22Rv1 (cell line): ENCODE data around the gene ZCCHC3.

Experiments
- ZFX ChIP-seq: fragments of 450-650 bp; IDR thresholded peaks from 2 replicates; pipeline ENCODE4 v1.6.1; 2017; ENCODE audit warnings: antibody characterized with exemption, borderline replicate concordance
- TF ChIP-seq, protein P1 (sequence below): fragments of 450-650 bp; IDR thresholded peaks from 2 replicates; pipeline ENCODE4 v1.5.1; 2017; ENCODE audit warnings: mild to moderate bottlenecking

DNA sequence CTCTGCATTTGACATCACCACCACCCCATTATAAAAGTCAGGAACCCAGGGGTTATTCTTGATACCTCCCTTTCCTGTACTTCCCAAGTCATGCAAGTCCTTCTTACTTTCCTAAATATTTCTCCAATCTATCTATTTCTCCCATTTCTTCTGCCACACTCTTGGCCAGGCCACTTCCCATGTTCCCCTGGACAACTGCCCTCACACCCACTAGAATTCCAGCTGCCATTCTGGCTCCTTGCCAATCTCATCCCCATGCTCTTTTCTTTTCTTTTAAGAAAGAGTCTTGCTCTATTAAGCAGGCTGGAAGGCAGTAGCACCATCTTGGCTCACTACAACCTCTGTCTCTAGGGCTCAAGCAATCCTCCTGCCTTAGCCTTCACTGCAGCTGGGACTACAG lies 24.7 kb upstream of the ZCCHC3 start:
- TF ChIP-seq, protein P1, sequence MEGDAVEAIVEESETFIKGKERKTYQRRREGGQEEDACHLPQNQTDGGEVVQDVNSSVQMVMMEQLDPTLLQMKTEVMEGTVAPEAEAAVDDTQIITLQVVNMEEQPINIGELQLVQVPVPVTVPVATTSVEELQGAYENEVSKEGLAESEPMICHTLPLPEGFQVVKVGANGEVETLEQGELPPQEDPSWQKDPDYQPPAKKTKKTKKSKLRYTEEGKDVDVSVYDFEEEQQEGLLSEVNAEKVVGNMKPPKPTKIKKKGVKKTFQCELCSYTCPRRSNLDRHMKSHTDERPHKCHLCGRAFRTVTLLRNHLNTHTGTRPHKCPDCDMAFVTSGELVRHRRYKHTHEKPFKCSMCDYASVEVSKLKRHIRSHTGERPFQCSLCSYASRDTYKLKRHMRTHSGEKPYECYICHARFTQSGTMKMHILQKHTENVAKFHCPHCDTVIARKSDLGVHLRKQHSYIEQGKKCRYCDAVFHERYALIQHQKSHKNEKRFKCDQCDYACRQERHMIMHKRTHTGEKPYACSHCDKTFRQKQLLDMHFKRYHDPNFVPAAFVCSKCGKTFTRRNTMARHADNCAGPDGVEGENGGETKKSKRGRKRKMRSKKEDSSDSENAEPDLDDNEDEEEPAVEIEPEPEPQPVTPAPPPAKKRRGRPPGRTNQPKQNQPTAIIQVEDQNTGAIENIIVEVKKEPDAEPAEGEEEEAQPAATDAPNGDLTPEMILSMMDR, result no peak
- no peak for TF ChIP-seq ZFX
